Ishikawa (cell line): ENCODE results near the gene SLCO4A1.

ENCODE experiments used
- CEBPB ChIP-seq: IDR thresholded peaks from 2 replicates; pipeline ENCODE4 v1.6.1; 2012
- CREB1 ChIP-seq: IDR thresholded peaks from 2 replicates; pipeline ENCODE4 v1.6.1; 2012; ENCODE audit warnings: low read depth
- EGR1 ChIP-seq: IDR thresholded peaks from 2 replicates; pipeline ENCODE4 v1.6.1; 2012
- EP300 ChIP-seq: IDR thresholded peaks from 2 replicates; pipeline ENCODE4 v1.6.1; 2012; ENCODE audit warnings: borderline replicate concordance
- FOXM1 ChIP-seq: IDR thresholded peaks from 2 replicates; pipeline ENCODE4 v1.6.1; 2012; ENCODE audit warnings: low read depth, borderline replicate concordance
- MAX ChIP-seq: IDR thresholded peaks from 2 replicates; pipeline ENCODE4 v1.6.1; 2012
- NFIC ChIP-seq: IDR thresholded peaks from 2 replicates; pipeline ENCODE4 v1.6.1; 2012
- RAD21 ChIP-seq: IDR thresholded peaks from 2 replicates; pipeline ENCODE4 v1.6.1; 2012; ENCODE audit warnings: low read depth
- REST ChIP-seq: IDR thresholded peaks from 2 replicates; pipeline ENCODE4 v1.6.1; 2012; ENCODE audit warnings: low read depth, mild to moderate bottlenecking
- TAF1 ChIP-seq: IDR thresholded peaks from 2 replicates; pipeline ENCODE4 v1.6.1; 2012; ENCODE audit warnings: low read depth, mild to moderate bottlenecking
- TCF12 ChIP-seq: IDR thresholded peaks from 2 replicates; pipeline ENCODE4 v1.6.1; 2012; ENCODE audit warnings: low read depth
- TEAD4 ChIP-seq: IDR thresholded peaks from 2 replicates; pipeline ENCODE4 v1.6.1; 2012
- USF1 ChIP-seq: IDR thresholded peaks from 2 replicates; pipeline ENCODE4 v1.6.1; 2012
- YY1 ChIP-seq: IDR thresholded peaks from 2 replicates; pipeline ENCODE4 v1.6.1; 2012; ENCODE audit warnings: low read depth
- ZBTB7A ChIP-seq: IDR thresholded peaks from 2 replicates; pipeline ENCODE4 v1.6.1; 2012; ENCODE audit warnings: low read depth

The SLCO4A1 gene

GRCh38 chr20:62639765-62640164, 2.5 kb upstream of the SLCO4A1 start:
- TF ChIP-seq TEAD4 (no peak), CREB1 (no peak), TCF12 (no peak), YY1 (no peak)

GRCh38 chr20:62640870-62641269, 1.4 kb upstream of the SLCO4A1 start:
- no peak for TF ChIP-seq REST
- TF ChIP-seq TEAD4 = no peak
- no peak for TF ChIP-seq RAD21
- no peak for TF ChIP-seq EGR1
- no peak for TF ChIP-seq TCF12
- TF ChIP-seq ZBTB7A = no peak
- no peak for TF ChIP-seq EP300
- no peak for TF ChIP-seq USF1
- no peak for TF ChIP-seq CEBPB
- no peak for TF ChIP-seq CREB1
- TF ChIP-seq TAF1 = no peak
- TF ChIP-seq FOXM1 = no peak
- no peak for TF ChIP-seq NFIC
- no peak for TF ChIP-seq YY1
- no peak for TF ChIP-seq MAX

- no peak for TF ChIP-seq ZBTB7A
- no peak for TF ChIP-seq RAD21
- TF ChIP-seq FOXM1 = no peak
- TF ChIP-seq USF1 = 0 out of 2 replicates have a peak, but pooled peaks have one; percentile 3
These were observed 817 bp upstream of the SLCO4A1 start for GRCh38 chr20:62641321-62642050.

GRCh38 chr20:62642666-62643520, 590 bp downstream of the SLCO4A1 start:
- TF ChIP-seq FOXM1 = no peak
- TF ChIP-seq ZBTB7A = peak; percentile 4; the same call in 1 of the 2 replicates

GRCh38 chr20:62643521-62644043, 1.3 kb downstream of the SLCO4A1 start:
- TF ChIP-seq FOXM1 = no peak
- TF ChIP-seq YY1 = no peak
- no peak for TF ChIP-seq RAD21
- no peak for TF ChIP-seq TAF1
- TF ChIP-seq USF1 = no peak
- no peak for TF ChIP-seq REST
- TF ChIP-seq CREB1 = no peak
- no peak for TF ChIP-seq EGR1
- TF ChIP-seq EP300 = no peak
- no peak for TF ChIP-seq ZBTB7A
- TF ChIP-seq TEAD4 = no peak
- no peak for TF ChIP-seq MAX
- TF ChIP-seq TCF12 = no peak
- no peak for TF ChIP-seq NFIC
- no peak for TF ChIP-seq CEBPB
